ENCODE measurements around the gene FGF7. TPM values are rescaled to one million over a fixed set of nuclear protein-coding genes. Genes with fewer than 3 reads are reported as not detected.
"Not testable (repeated sequence)": the region's sequence is repeated elsewhere in the genome, so short reads cannot be mapped to it uniquely, and the experiment has no call there.

The FGF7 gene
- polyA plus RNA-seq, 1 donor = 15.9 TPM

DNA sequence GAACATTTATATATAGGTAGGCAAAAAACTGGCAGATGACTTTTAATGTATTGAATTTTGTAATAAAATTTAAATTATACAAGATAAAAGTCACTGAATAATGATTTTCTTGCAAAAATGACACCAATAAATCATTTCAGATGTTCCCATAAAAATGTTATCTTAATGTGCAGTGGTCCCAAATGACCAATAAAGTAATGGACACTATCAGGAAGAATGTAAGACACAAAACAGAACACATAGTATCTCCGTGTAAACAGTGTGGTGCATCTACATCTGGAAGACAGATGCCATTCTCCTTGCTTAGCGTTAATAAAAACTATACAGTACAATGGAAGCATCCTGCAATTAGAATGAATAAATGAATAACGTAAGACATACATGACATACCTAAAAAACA lies 41.5 kb downstream of the FGF7 start:
- H3K27ac ChIP-seq (ENCODE audit: low read length) = no peak overlapping the region
- H3K36me3 ChIP-seq (ENCODE audit: control insufficient read depth, insufficient read depth, low read length) = no peaks in the 10 kb centered on the region
- no CpG with 5 or more reads among the region's 3 CpGs for WGBS (ENCODE audit: insufficient coverage, low lambda C conversion rate)
- DNase-seq = no peak
- no peaks in the 10 kb centered on the region for H3K9me3 ChIP-seq (ENCODE audit: control insufficient read depth, low read depth, low read length)
- no peaks in the 10 kb centered on the region for H3K4me1 ChIP-seq (ENCODE audit: control insufficient read depth, insufficient read depth, low read length)
- no peak overlapping the region for H3K4me3 ChIP-seq (ENCODE audit: low read length)
- no peaks in the 10 kb centered on the region for H3K27me3 ChIP-seq (ENCODE audit: control insufficient read depth, insufficient read depth, low read length)

DNA sequence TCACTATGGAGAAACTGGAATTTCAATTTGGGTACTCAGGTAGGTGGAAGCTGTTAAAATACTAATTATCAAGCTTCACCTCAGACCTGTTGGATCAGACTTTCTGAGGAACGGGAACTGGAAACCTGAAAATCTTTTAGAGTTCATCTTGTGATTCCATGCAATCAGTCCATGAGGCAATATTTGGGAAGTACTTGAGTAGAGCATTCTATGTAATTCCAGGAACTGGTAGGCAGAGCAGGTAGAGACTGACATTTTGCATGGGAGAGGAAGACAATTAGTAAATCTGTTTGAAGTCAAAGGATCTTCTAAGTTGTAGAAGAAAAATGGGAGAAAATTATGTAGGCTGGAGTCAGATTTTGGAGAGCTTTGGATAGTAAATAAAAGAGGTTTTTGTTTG lies 43.1 kb downstream of the FGF7 start:
- Histone ChIP-seq H3K9me3 (ENCODE audit: control insufficient read depth, low read depth, low read length) (no peaks in the 10 kb centered on the region), H3K27ac (ENCODE audit: low read length) (no peak overlapping the region), H3K36me3 (ENCODE audit: control insufficient read depth, insufficient read depth, low read length) (no peaks in the 10 kb centered on the region), H3K27me3 (ENCODE audit: control insufficient read depth, insufficient read depth, low read length) (no peaks in the 10 kb centered on the region), H3K4me1 (ENCODE audit: control insufficient read depth, insufficient read depth, low read length) (no peaks in the 10 kb centered on the region), H3K4me3 (ENCODE audit: low read length) (no peak overlapping the region)
- DNase-seq = no peak
- no CpG with 5 or more reads among the region's 1 CpG for WGBS (ENCODE audit: insufficient coverage, low lambda C conversion rate)

DNA sequence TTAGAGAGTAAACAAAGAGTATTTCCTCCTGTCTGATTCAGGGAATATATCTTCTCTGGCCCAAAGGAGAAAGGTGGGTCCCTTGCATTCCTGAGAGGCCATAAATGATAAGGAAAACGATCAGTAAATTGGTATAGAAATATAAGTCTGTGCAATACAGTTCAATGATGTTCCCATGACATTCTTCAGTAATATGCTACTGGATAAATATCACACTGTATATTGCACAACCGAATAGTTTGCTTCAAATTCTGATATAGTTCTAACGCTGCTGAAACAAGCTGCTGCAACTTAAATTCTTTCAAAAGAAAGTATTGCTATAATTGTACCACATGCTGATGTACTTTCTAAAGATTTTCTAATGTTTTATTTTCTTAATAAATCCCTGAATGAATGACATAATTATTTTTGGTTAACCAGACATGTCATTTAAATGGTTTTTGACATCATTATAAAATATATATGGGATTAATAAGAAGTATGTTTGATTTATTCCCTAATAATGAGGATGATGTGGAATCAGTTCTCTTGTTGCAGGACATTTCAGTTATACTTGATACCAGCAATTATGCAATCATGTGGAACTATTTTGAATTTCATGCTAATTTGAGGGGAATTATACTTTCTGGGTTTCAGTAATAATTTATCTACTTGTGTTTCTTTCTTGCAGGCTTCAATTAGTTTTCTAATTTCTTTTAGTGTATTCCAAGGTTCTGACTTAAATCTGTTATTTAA lies 44.9 kb downstream of the FGF7 start:
- H3K4me3 ChIP-seq (ENCODE audit: low read length) = no peak overlapping the region
- DNase-seq = no peak
- WGBS (ENCODE audit: insufficient coverage, low lambda C conversion rate) = 80% methylated on average over 2 of the region's 3 CpGs
- H3K27ac ChIP-seq (ENCODE audit: low read length) = no peak overlapping the region
- no peaks in the 10 kb centered on the region for H3K4me1 ChIP-seq (ENCODE audit: control insufficient read depth, insufficient read depth, low read length)
- no peaks in the 10 kb centered on the region for H3K36me3 ChIP-seq (ENCODE audit: control insufficient read depth, insufficient read depth, low read length)
- H3K27me3 ChIP-seq (ENCODE audit: control insufficient read depth, insufficient read depth, low read length) = no peaks in the 10 kb centered on the region
- H3K9me3 ChIP-seq (ENCODE audit: control insufficient read depth, low read depth, low read length) = no peaks in the 10 kb centered on the region

DNA sequence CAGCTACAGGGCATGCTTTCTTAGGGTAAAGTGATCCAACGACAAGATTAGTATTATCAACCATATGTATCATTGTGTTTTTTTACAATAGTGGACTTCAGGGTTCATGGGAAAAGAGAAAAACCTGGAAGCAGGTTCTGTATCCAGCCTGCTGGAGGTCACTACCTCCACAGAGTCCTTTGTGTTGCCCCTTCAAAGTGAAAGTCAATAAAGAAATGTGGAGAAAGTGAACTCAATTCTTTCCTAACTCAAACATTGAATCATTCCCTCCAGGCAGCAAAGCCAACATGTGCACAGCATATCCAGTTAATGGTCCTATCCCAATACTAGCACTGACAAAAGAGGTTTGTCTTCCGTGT lies 45.4 kb downstream of the FGF7 start:
- no peak overlapping the region for H3K27ac ChIP-seq (ENCODE audit: low read length)
- H3K4me3 ChIP-seq (ENCODE audit: low read length) = no peak overlapping the region
- WGBS (ENCODE audit: insufficient coverage, low lambda C conversion rate) = no CpG with 5 or more reads among the region's 2 CpGs
- DNase-seq = no peak
- no peaks in the 10 kb centered on the region for H3K4me1 ChIP-seq (ENCODE audit: control insufficient read depth, insufficient read depth, low read length)
- H3K9me3 ChIP-seq (ENCODE audit: control insufficient read depth, low read depth, low read length) = no peaks in the 10 kb centered on the region
- H3K36me3 ChIP-seq (ENCODE audit: control insufficient read depth, insufficient read depth, low read length) = no peaks in the 10 kb centered on the region
- H3K27me3 ChIP-seq (ENCODE audit: control insufficient read depth, insufficient read depth, low read length) = no peaks in the 10 kb centered on the region

DNA sequence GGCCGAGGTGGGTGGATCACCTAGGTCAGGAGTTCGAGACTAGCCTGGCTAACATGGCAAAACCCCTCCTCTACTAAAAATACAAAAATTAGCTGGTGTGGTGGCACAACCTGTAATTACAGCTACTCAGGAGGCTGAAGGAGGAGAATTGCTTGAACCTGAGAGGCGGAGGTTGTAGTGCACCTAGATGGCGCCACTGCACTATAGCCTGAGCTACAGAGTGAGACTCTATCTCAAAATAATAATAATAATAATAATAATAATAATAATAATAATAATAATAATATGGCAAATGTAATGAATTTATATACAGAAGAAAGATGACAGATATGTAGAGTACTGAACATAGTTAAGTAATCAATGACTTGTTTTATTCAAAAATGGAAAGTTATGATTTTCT lies 48.2 kb downstream of the FGF7 start:
- not testable (repeated sequence) for DNase-seq; H3K27me3 ChIP-seq (ENCODE audit: control insufficient read depth, insufficient read depth, low read length); H3K4me1 ChIP-seq (ENCODE audit: control insufficient read depth, insufficient read depth, low read length); H3K27ac ChIP-seq (ENCODE audit: low read length); H3K4me3 ChIP-seq (ENCODE audit: low read length); H3K9me3 ChIP-seq (ENCODE audit: control insufficient read depth, low read depth, low read length); H3K36me3 ChIP-seq (ENCODE audit: control insufficient read depth, insufficient read depth, low read length)
- 83% methylated on average over 2 of the region's 4 CpGs for WGBS (ENCODE audit: insufficient coverage, low lambda C conversion rate)

DNA sequence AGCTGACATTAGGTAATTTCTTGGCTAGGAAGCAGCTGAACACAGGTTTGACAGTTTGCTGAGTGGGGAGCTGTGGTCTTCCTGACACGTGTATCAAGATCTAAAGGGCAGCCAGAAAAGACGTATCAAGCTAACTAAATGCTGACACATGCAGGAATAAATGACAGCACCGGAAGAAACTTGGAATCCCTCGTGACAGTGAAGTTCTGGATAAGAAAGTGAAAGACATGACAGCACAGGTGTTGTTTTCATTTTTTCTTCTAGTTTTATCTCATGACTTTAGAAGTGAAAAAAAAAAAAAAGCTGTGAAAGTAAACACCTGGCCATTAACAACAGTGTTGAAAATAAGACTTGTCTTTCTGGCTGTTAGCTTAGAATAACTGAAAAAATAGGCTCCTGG lies 48.7 kb downstream of the FGF7 start:
- H3K4me3 ChIP-seq (ENCODE audit: low read length) = no peak overlapping the region
- no peaks in the 10 kb centered on the region for H3K27me3 ChIP-seq (ENCODE audit: control insufficient read depth, insufficient read depth, low read length)
- WGBS (ENCODE audit: insufficient coverage, low lambda C conversion rate) = 92% methylated on average over 2 of the region's 4 CpGs
- H3K9me3 ChIP-seq (ENCODE audit: control insufficient read depth, low read depth, low read length) = no peaks in the 10 kb centered on the region
- DNase-seq = peak in 1 of 2 donors; percentile 8
- H3K27ac ChIP-seq (ENCODE audit: low read length) = no peak overlapping the region
- no peaks in the 10 kb centered on the region for H3K4me1 ChIP-seq (ENCODE audit: control insufficient read depth, insufficient read depth, low read length)
- H3K36me3 ChIP-seq (ENCODE audit: control insufficient read depth, insufficient read depth, low read length) = no peaks in the 10 kb centered on the region

DNA sequence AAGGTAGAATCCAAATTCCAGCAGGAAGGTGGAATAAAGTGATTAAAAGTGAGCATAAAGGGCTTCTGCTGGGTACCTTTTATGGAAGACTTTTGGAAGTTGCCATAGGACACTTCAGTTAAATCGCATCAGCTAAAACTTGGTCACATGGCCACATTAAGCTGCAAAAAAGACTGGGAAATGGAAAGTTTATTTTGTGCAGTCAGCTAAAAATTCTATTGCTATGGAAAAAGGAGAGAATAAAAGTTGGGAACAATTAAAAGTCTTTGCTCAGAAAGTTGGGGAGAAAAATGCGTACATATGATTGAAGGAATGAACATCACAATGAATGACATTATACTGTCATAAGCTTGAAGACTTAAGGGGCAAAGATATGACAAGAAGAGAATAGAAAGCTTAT lies 49.3 kb downstream of the FGF7 start:
- 100% methylated on average over 1 of the region's 2 CpGs for WGBS (ENCODE audit: insufficient coverage, low lambda C conversion rate)
- H3K27ac ChIP-seq (ENCODE audit: low read length) = no peak overlapping the region
- no peaks in the 10 kb centered on the region for H3K27me3 ChIP-seq (ENCODE audit: control insufficient read depth, insufficient read depth, low read length)
- H3K36me3 ChIP-seq (ENCODE audit: control insufficient read depth, insufficient read depth, low read length) = no peaks in the 10 kb centered on the region
- H3K9me3 ChIP-seq (ENCODE audit: control insufficient read depth, low read depth, low read length) = no peaks in the 10 kb centered on the region
- no peaks in the 10 kb centered on the region for H3K4me1 ChIP-seq (ENCODE audit: control insufficient read depth, insufficient read depth, low read length)
- H3K4me3 ChIP-seq (ENCODE audit: low read length) = no peak overlapping the region
- DNase-seq = no peak

DNA sequence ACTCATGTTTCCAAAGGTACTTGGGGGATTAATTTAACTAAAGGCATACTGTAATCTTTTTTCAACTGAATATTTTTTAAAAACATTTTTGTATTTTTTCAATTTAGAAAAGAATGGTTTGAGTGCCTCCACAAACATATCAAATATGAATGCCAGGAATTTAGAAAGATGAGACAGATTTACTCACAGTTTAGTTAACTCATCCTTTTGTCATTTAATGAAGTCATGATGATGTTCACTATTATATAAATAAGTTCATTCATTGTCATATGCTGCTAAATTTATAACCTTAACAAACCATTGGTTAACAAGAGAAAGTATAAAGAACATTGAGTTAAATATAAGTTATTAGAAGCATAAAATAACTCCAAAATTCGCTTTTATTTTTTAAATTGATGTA lies 50.0 kb downstream of the FGF7 start:
- no CpG with 5 or more reads among the region's 1 CpG for WGBS (ENCODE audit: insufficient coverage, low lambda C conversion rate)
- H3K36me3 ChIP-seq (ENCODE audit: control insufficient read depth, insufficient read depth, low read length) = no peaks in the 10 kb centered on the region
- H3K9me3 ChIP-seq (ENCODE audit: control insufficient read depth, low read depth, low read length) = no peaks in the 10 kb centered on the region

DNA sequence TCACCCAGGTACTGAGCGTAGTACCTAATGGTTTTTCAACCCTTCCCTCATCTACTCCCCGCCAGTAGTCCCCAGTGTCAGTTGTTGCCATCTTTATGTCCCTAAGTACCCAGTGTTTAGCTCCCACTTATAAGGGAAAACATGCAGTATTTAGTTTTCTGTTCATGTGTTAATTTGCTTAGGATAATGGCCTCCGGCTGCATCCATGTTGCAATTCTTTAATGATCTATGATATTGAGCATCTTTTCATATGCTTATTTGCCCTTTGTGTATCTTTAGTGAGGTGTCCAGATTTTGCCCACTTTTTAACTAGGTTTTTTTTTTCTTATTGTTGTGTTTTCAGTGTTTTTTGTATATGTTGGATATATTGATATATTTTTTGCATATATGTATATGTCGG lies 55.0 kb downstream of the FGF7 start:
- WGBS (ENCODE audit: insufficient coverage, low lambda C conversion rate) = no CpG with 5 or more reads among the region's 4 CpGs
- not testable (repeated sequence) for H3K9me3 ChIP-seq (ENCODE audit: control insufficient read depth, low read depth, low read length); H3K27ac ChIP-seq (ENCODE audit: low read length); H3K4me3 ChIP-seq (ENCODE audit: low read length); H3K4me1 ChIP-seq (ENCODE audit: control insufficient read depth, insufficient read depth, low read length); H3K36me3 ChIP-seq (ENCODE audit: control insufficient read depth, insufficient read depth, low read length); H3K27me3 ChIP-seq (ENCODE audit: control insufficient read depth, insufficient read depth, low read length); DNase-seq

More for the DNA sequence above, 50.0 kb downstream of the FGF7 start:
- DNase-seq = no peak
- Histone ChIP-seq H3K4me3 (ENCODE audit: low read length) (no peak overlapping the region), H3K27ac (ENCODE audit: low read length) (no peak overlapping the region), H3K27me3 (ENCODE audit: control insufficient read depth, insufficient read depth, low read length) (no peaks in the 10 kb centered on the region), H3K4me1 (ENCODE audit: control insufficient read depth, insufficient read depth, low read length) (no peaks in the 10 kb centered on the region)

DNA sequence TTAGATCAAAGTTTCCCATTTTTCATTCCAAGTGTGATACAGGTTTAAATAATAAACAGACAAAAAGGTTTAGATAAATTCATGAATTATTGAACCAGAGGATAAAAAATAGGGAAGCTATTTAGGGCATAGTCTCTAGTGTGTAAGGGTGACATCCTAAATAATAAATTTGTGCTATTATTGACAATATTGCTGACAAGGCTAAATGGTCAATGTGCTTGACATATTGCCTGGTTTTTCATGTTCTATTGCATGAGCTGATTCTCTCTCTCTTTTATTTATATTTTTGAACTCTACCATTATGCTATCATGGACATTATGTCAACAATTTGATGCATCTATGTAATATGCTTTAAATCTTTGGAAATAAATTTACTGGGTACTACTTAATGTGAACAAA lies 55.9 kb downstream of the FGF7 start:
- H3K4me3 ChIP-seq (ENCODE audit: low read length); H3K4me1 ChIP-seq (ENCODE audit: control insufficient read depth, insufficient read depth, low read length); H3K27ac ChIP-seq (ENCODE audit: low read length); H3K36me3 ChIP-seq (ENCODE audit: control insufficient read depth, insufficient read depth, low read length); H3K9me3 ChIP-seq (ENCODE audit: control insufficient read depth, low read depth, low read length); DNase-seq; H3K27me3 ChIP-seq (ENCODE audit: control insufficient read depth, insufficient read depth, low read length): not testable (repeated sequence)

DNA sequence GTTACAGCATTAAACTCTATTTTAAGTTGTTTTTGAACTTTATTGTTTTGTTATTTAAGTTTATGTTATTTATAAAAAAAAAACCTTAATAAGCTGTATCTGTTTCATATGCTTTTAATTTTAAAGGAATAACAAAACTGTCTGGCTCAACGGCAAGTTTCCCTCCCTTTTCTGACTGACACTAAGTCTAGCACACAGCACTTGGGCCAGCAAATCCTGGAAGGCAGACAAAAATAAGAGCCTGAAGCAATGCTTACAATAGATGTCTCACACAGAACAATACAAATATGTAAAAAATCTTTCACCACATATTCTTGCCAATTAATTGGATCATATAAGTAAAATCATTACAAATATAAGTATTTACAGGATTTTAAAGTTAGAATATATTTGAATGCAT lies 62.4 kb downstream of the FGF7 start:
- not testable (repeated sequence) for DNase-seq; H3K27me3 ChIP-seq (ENCODE audit: control insufficient read depth, insufficient read depth, low read length); H3K36me3 ChIP-seq (ENCODE audit: control insufficient read depth, insufficient read depth, low read length); H3K4me1 ChIP-seq (ENCODE audit: control insufficient read depth, insufficient read depth, low read length); H3K4me3 ChIP-seq (ENCODE audit: low read length); H3K9me3 ChIP-seq (ENCODE audit: control insufficient read depth, low read depth, low read length); H3K27ac ChIP-seq (ENCODE audit: low read length)
- WGBS (ENCODE audit: insufficient coverage, low lambda C conversion rate) = no CpG with 5 or more reads among the region's 1 CpG

Measured in large intestine (tissue), 3 donors.